AG04450 (cell line): ENCODE data around the gene YES1. TPM values are rescaled to one million over a fixed set of nuclear protein-coding genes. Genes with fewer than 3 reads are reported as not detected.
A peak's percentile ranks its signal among the peaks of the same experiment; 100 is the strongest.

ENCODE experiments used
- CTCF ChIA-PET: fragments of 300-600, 350-600 bp; formaldehyde crosslinking; extraction: SDS; loops from one replicate; lab custom pipeline; 2022; ENCODE audit warnings: antibody characterized with exemption, inconsistent platforms; lab: Charles Lee
- POLR2A ChIA-PET: fragments of 350-600 bp; formaldehyde crosslinking; extraction: SDS; loops from one replicate; lab custom pipeline; 2021; ENCODE audit warnings: antibody characterized with exemption, inconsistent platforms; lab: Yijun Ruan, JAX
- DNase-seq: peaks from one replicate; pipeline ENCODE4 v3.0.0-alpha.2; 2011; ENCODE audit warnings: low read depth, low spot score
- H3K27ac ChIP-seq: one replicate; pipeline ENCODE4 v1.5.1; 2012; ENCODE audit warnings: low read depth, low read length, control low read depth
- H3K27me3 ChIP-seq: one replicate; pipeline ENCODE4 v1.6.0; 2012; ENCODE audit warnings: low read length; ENCODE audit not compliant: control insufficient read depth, insufficient read depth
- H3K4me3 ChIP-seq: 2 replicates; pipeline ENCODE4 v1.5.1; 2011; ENCODE audit warnings: mild to moderate bottlenecking, low read depth, low read length, control low read depth
- H3K9me3 ChIP-seq: 2 replicates; pipeline ENCODE4 v1.5.1; 2012; ENCODE audit warnings: low read length; ENCODE audit not compliant: control insufficient read depth, insufficient read depth
- CTCF ChIP-seq: IDR thresholded peaks from 2 replicates; pipeline ENCODE4 v1.5.1; 2011; ENCODE audit warnings: low read depth, low read length, control low read depth, inconsistent platforms
- polyA plus RNA-seq: library from polyadenylated mRNA; depleted of rRNA; stranded (reverse); fragments of >200 nt; gene quantifications from 2 replicates; pipeline ENCODE4 v1.2.3, GENCODE V29; 2011; rRNA removed
- small RNA-seq: library from RNA; depleted of rRNA; stranded (forward); fragments of <200 nt; gene quantifications from one replicate; pipeline ENCODE3, GENCODE V24; 2012; ENCODE audit warnings: low read depth; ENCODE audit not compliant: insufficient read length

YES1 gene
- polyA plus RNA-seq, 1 experiment: 23.3 TPM

- H3K4me3 ChIP-seq: no peak overlapping the region
- DNase-seq: no peak
- no peaks in the 10 kb centered on the region for H3K27me3 ChIP-seq
- ChIA-PET POLR2A (no interaction called here), CTCF (interaction anchor here (0.6 kb wide), 1 partner anchor 489 kb away, joined by 4 read pairs; no protein-coding TSS in a partner anchor)
- peak overlapping the region; percentile 11 for H3K27ac ChIP-seq
- TF ChIP-seq CTCF: no peak
- H3K9me3 ChIP-seq: no peaks in the 10 kb centered on the region
Measured at GRCh38 chr18:675307-675706, 136.7 kb downstream of the YES1 start.

GRCh38 chr18:673769-674168 is 138.3 kb downstream of the YES1 start:
- ChIA-PET CTCF (interaction anchor here (0.6 to 2.0 kb wide), 4 partner anchors 49 to 651 kb away, joined by 3 to 8 read pairs (median 4); no protein-coding TSS in a partner anchor), POLR2A (interaction anchor here (0.9 kb wide), 1 partner anchor 13 kb away, joined by 3 read pairs; no protein-coding TSS in a partner anchor)
- Histone ChIP-seq H3K4me3 (no peak overlapping the region), H3K27ac (no peak overlapping the region), H3K27me3 (no peaks in the 10 kb centered on the region), H3K9me3 (no peaks in the 10 kb centered on the region)
- TF ChIP-seq CTCF: no peak
- no peak for DNase-seq

- H3K9me3 ChIP-seq: no peaks in the 10 kb centered on the region
- ChIA-PET POLR2A (interaction anchor here (0.9 kb wide), 1 partner anchor 13 kb away, joined by 3 read pairs; no protein-coding TSS in a partner anchor), CTCF (interaction anchor here (0.6 to 2.0 kb wide), 5 partner anchors 49 to 651 kb away, joined by 3 to 8 read pairs (median 5); no protein-coding TSS in a partner anchor)
- H3K27ac ChIP-seq: no peak overlapping the region
- no peak overlapping the region for H3K4me3 ChIP-seq
- DNase-seq: no peak
- no peaks in the 10 kb centered on the region for H3K27me3 ChIP-seq
- TF ChIP-seq CTCF: no peak
Measured at GRCh38 chr18:673317-673716, 138.7 kb downstream of the YES1 start.

Small RNA genes lying within 50 kb of the gene (small RNA-seq; reads per million reads assigned to genes)
- not detected for gene BOLA2P1
- not detected for gene RNU1-109P

Other genes with a start within 250 kb of the YES1 start
- not detected in 2 replicates for gene CETN1, start 231.9 kb downstream of the YES1 start, polyA plus RNA-seq
- gene CLUL1, start 215.3 kb downstream of the YES1 start, polyA plus RNA-seq: not detected in 2 replicates
- 43.0 and 46.6 TPM in 2 replicates for gene TYMS, start 154.6 kb downstream of the YES1 start, polyA plus RNA-seq
- 10.9 and 13.1 TPM in 2 replicates for gene ENOSF1, start 99.6 kb downstream of the YES1 start, polyA plus RNA-seq
- gene ADCYAP1, start 92.6 kb upstream of the YES1 start, polyA plus RNA-seq: not detected in 2 replicates